ENCODE data around the gene RYR1. TPM values are rescaled to one million over a fixed set of nuclear protein-coding genes. Genes with fewer than 3 reads are reported as not detected.

Gene RYR1
- total RNA-seq: 1 to 10 TPM in 3 of 4 donors, under 1 TPM in 1; 0.20 to 2.1 (median 1.4) TPM

DNA sequence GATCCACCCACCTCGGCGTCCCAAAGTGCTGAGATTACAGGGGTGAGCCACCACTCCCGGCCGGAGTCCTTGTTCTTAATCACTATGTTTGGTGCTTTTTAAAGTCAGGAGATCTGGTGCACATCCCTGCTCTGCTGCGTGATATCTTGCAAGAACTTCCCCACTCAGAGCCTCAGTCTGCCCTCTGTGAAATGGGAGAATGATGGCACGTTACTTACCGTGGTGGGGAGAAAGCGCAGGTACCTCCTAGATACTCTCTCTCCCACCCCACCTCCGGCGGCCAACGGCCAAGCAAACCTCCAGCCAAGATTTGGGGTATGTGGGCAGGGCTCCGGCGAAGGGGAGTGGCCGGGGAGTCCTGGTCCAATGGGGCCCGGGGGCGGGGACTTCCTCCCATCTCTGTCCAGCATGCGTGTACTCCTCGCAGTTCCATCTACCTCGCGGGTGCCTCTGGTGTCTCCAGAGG is at the start of gene RYR1:
TSS of gene RYR1 (plus strand) at position 424 of the 466 bp plus-strand sequence. CDS start 139 bp downstream, outside the sequence.
- Histone ChIP-seq H3K27ac (no peak within 1 kb of the TSS), H3K4me1 (no peaks in the 10 kb centered on the region), H3K4me3 (peak within 1 kb of the TSS in 1 of 4 donors; percentile 7), H3K27me3 (peaks cover 45% of the 10 kb centered on the region), H3K36me3 (no peaks in the 10 kb centered on the region), H3K9me3 (no peaks in the 10 kb centered on the region)
- no peak for TF ChIP-seq POLR2AphosphoS5 (IDR thresholded peaks at IDR 0.05)
- TF ChIP-seq, protein P1, sequence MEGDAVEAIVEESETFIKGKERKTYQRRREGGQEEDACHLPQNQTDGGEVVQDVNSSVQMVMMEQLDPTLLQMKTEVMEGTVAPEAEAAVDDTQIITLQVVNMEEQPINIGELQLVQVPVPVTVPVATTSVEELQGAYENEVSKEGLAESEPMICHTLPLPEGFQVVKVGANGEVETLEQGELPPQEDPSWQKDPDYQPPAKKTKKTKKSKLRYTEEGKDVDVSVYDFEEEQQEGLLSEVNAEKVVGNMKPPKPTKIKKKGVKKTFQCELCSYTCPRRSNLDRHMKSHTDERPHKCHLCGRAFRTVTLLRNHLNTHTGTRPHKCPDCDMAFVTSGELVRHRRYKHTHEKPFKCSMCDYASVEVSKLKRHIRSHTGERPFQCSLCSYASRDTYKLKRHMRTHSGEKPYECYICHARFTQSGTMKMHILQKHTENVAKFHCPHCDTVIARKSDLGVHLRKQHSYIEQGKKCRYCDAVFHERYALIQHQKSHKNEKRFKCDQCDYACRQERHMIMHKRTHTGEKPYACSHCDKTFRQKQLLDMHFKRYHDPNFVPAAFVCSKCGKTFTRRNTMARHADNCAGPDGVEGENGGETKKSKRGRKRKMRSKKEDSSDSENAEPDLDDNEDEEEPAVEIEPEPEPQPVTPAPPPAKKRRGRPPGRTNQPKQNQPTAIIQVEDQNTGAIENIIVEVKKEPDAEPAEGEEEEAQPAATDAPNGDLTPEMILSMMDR (IDR thresholded peaks at IDR 0.05): no peak
- no peak for TF ChIP-seq POLR2A (IDR thresholded peaks at IDR 0.05)
- TF ChIP-seq EP300 (IDR thresholded peaks at IDR 0.05; ENCODE audit: low read depth): no peak
- 26% methylated on average over 14 of the region's 20 CpGs; no CpG with 5 or more reads in 1 of the 2 donors for WGBS, 2 donors (ENCODE audit: low coverage in 1 of 2)
- in situ Hi-C loops (cut with MboI; ENCODE audit: low pct_ligation_motif_present in 1 of 4, low pct_unique_long_range_greater_than_20kb in 1 of 4, low sequenced_read_pairs in 3 of 4): no loop called here
- intact Hi-C loops (cut with DNase I; ENCODE audit: low total_unique reads): no loop called here
- DNase-seq: peak; percentile 40

DNA sequence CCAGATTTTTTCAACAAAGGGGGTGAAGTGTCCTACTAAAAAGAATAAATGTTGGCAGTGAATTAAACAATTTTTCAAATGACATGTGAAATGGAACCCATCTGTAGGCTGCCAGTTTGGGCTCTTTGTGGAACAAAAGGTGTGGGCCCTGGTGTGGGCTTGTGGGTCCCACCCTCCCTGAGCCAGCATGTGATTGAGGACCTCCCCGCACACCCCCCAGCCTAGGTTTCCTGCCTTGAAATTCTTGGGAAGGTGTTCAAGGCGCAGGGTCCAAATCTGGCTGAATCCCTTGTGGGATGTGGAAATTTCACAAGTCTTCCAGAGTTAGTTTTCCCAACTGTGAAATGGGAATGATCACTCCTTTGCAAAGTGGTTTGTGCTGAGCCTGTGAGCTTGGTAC is 49.7 kb upstream of the RYR1 start:
- Histone ChIP-seq H3K9me3 (no peaks in the 10 kb centered on the region), H3K27me3 (peaks cover 29% of the 10 kb centered on the region), H3K27ac (no peak overlapping the region), H3K36me3 (peaks cover 0 to 35% (median 14%) of the 10 kb centered on the region in 4 donors), H3K4me3 (no peak overlapping the region), H3K4me1 (peaks cover 8 to 30% (median 26%) of the 10 kb centered on the region in 4 donors)
- in situ Hi-C loops (cut with MboI; ENCODE audit: low pct_ligation_motif_present in 1 of 4, low pct_unique_long_range_greater_than_20kb in 1 of 4, low sequenced_read_pairs in 3 of 4): no loop called here
- WGBS, 2 donors (ENCODE audit: low coverage in 1 of 2): 100% methylated on average over 2 of the region's 2 CpGs; no CpG with 5 or more reads in 1 of the 2 donors
- intact Hi-C loops (cut with DNase I; ENCODE audit: low total_unique reads): no loop called here
- no peak for TF ChIP-seq EP300 (IDR thresholded peaks at IDR 0.05; ENCODE audit: low read depth)
- TF ChIP-seq, protein P1 (IDR thresholded peaks at IDR 0.05): no peak
- TF ChIP-seq POLR2A (IDR thresholded peaks at IDR 0.05): no peak
- TF ChIP-seq POLR2AphosphoS5 (IDR thresholded peaks at IDR 0.05): no peak
- no peak for DNase-seq

DNA sequence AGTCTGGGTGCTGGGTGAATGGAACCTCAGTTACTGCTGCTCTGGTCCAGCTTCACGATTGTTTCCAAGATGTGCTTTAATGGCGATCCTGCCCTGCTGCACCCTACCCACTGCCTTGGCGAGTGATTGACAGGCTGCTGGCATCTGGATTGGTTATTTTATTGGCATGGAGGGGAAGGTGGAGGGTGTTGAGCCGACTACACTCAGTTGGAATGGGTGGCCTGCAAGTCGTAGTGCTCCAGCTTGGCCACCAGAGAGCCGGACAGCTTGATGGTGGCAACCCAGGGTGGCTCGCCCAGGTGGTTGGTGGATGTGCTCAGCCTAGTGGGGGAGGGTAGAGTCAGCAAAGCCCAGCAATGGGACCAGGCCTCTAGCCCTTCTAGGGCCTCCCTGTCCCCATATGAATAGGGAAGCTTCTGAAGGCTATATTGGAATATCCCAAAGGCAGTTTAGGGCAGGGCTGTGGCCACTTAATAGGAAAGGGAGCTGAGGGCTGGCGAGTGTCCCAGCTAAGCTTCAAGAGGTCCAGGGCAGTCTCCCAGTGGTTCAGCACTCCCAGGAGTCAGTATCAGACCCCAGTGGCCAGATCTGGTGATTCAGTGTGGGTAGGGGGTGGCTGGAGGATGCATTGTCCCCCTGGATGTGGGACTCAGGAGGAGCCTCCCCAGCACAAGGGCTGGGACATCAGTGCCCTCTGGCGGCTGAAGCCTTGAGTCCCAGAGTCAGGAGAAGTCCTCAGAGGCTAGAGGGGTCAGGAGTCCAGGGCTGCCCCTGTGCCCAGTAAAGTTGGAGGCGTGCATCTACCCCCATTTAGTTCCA is 49.1 kb upstream of the RYR1 start:
- intact Hi-C loops (cut with DNase I; ENCODE audit: low total_unique reads): no loop called here
- in situ Hi-C loops (cut with MboI; ENCODE audit: low pct_ligation_motif_present in 1 of 4, low pct_unique_long_range_greater_than_20kb in 1 of 4, low sequenced_read_pairs in 3 of 4): no loop called here
- Histone ChIP-seq H3K4me1 (peaks cover 8 to 36% (median 33%) of the 10 kb centered on the region in 4 donors), H3K9me3 (no peaks in the 10 kb centered on the region), H3K27ac (no peak overlapping the region), H3K27me3 (peaks cover 36% of the 10 kb centered on the region), H3K36me3 (peaks cover 0 to 29% (median 14%) of the 10 kb centered on the region in 4 donors), H3K4me3 (no peak overlapping the region)
- 90% methylated on average over 10 of the region's 10 CpGs; no CpG with 5 or more reads in 1 of the 2 donors for WGBS, 2 donors (ENCODE audit: low coverage in 1 of 2)
- DNase-seq: no peak
- TF ChIP-seq, protein P1 (IDR thresholded peaks at IDR 0.05): no peak
- TF ChIP-seq POLR2AphosphoS5 (IDR thresholded peaks at IDR 0.05) (no peak), EP300 (IDR thresholded peaks at IDR 0.05; ENCODE audit: low read depth) (no peak), POLR2A (IDR thresholded peaks at IDR 0.05) (no peak)

DNA sequence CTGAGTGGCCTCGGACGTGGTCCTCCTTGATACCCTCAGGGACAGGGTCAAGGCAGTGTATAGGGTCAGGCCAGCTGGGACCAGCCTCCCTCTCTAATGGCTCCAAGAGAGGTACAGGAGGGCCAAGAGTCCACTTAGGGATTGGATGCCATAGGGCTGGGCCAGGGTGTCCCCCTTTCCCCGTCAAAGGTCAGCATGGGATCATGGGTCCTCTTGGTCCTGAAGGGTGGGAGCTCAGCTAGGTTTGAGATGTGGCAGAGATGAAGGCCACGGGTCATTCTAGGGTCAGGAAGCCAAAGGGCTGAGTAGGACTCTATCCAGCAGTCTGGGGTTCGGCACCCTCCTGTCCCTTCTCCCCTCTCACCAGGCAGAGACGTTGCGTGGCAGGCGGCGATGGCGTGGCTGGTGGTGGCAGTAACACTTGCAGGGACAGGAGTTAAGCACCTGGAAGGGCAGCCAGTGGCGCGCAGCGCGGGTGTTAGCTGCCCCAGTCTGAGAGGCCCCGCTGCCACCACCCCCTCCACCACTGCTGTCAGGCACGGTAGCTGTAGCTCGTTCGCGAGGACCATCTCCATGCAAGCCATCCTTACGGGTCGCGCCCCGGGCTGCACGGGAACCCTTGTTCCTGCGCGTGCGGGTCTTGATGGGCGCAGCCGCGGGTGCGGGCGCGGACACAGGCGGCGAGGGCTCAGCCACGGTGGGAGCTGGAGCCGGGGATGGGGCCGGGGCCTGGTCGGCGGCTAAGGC is 48.3 kb upstream of the RYR1 start:
- Histone ChIP-seq H3K27ac (no peak overlapping the region), H3K27me3 (peaks cover 43% of the 10 kb centered on the region), H3K4me3 (no peak overlapping the region), H3K4me1 (peaks cover 8 to 36% (median 34%) of the 10 kb centered on the region in 4 donors), H3K36me3 (peaks cover 0 to 29% (median 14%) of the 10 kb centered on the region in 4 donors), H3K9me3 (no peaks in the 10 kb centered on the region)
- in situ Hi-C loops (cut with MboI; ENCODE audit: low pct_ligation_motif_present in 1 of 4, low pct_unique_long_range_greater_than_20kb in 1 of 4, low sequenced_read_pairs in 3 of 4) (no loop called here), intact Hi-C loops (cut with DNase I; ENCODE audit: low total_unique reads) (no loop called here)
- TF ChIP-seq, protein P1 (IDR thresholded peaks at IDR 0.05): no peak
- DNase-seq: no peak
- WGBS, 2 donors (ENCODE audit: low coverage in 1 of 2): 92% methylated on average over 39 of the region's 40 CpGs; no CpG with 5 or more reads in 1 of the 2 donors

Measured in transverse colon (tissue), 4 donors.